ENCODE data around the gene SH2D3A. TPM values are rescaled to one million over a fixed set of nuclear protein-coding genes. Genes with fewer than 3 reads are reported as not detected.

SH2D3A gene
- total and polyA plus RNA-seq, 2 donors (not counting 1 experiment from before 2014, with no cell fraction given), result not detected

- Histone ChIP-seq H3K4me1 (ENCODE audit: control insufficient read depth, extremely low read depth, insufficient read depth, low read length) (peaks cover 20% of the 10 kb centered on the region), H3K27me3 (ENCODE audit: control insufficient read depth, insufficient read depth, low read length) (no peaks in the 10 kb centered on the region), H3K36me3 (ENCODE audit: control insufficient read depth, insufficient read depth, low read length) (peaks cover 20% of the 10 kb centered on the region), H3K79me2 (ENCODE audit: control insufficient read depth, insufficient read depth, low read length) (peaks cover 10% of the 10 kb centered on the region), H2AFZ (ENCODE audit: low read length) (peak overlapping the region; percentile 15), H3K27ac (ENCODE audit: insufficient read depth, low read length) (peak overlapping the region; percentile 68), H4K20me1 (ENCODE audit: control insufficient read depth, extremely low read depth, insufficient read depth, low read length) (no peaks in the 10 kb centered on the region), H3K4me2 (ENCODE audit: extremely low read depth, insufficient read depth, low read length) (peak overlapping the region; percentile 72), H3K4me3 (replicated peaks in 1 of 4; ENCODE audit: control extremely low read depth in 1 of 4, insufficient read depth in 1 of 4, low read depth in 3 of 4, low read length in 4 of 4) (peak overlapping the region in 1 of 4 experiments; percentile 35), H3K9me3 (ENCODE audit: control insufficient read depth, insufficient read depth, low read depth, low read length) (no peaks in the 10 kb centered on the region), H3K9ac (ENCODE audit: insufficient read depth, low read length) (peak overlapping the region; percentile 34)
- peak; percentile 82 to 85 for DNase-seq (ENCODE audit: low read depth in 2 of 2)
- no peak for TF ChIP-seq EZH2 (IDR thresholded peaks at IDR 0.05; ENCODE audit: low read length, missing control alignments)
- no peak for TF ChIP-seq CTCF (conservative IDR thresholded peaks at IDR 0.05 in 1 of 2, IDR thresholded peaks at IDR 0.05 in 1 of 2; ENCODE audit: low read depth in 1 of 2, low read length in 2 of 2)
These were observed 22.6 kb downstream of the SH2D3A start for GRCh38 chr19:6744381-6745301.

- no peaks in the 10 kb centered on the region for H4K20me1 ChIP-seq (ENCODE audit: control insufficient read depth, extremely low read depth, insufficient read depth, low read length)
- H3K36me3 ChIP-seq (ENCODE audit: control insufficient read depth, insufficient read depth, low read length), result peaks cover 18% of the 10 kb centered on the region
- peaks cover 10% of the 10 kb centered on the region for H3K79me2 ChIP-seq (ENCODE audit: control insufficient read depth, insufficient read depth, low read length)
- no peaks in the 10 kb centered on the region for H3K27me3 ChIP-seq (ENCODE audit: control insufficient read depth, insufficient read depth, low read length)
- H3K9ac ChIP-seq (ENCODE audit: insufficient read depth, low read length), result peak overlapping the region; percentile 34
- H3K4me2 ChIP-seq (ENCODE audit: extremely low read depth, insufficient read depth, low read length), result peak overlapping the region; percentile 72
- H3K4me1 ChIP-seq (ENCODE audit: control insufficient read depth, extremely low read depth, insufficient read depth, low read length), result peaks cover 24% of the 10 kb centered on the region
- DNase-seq (ENCODE audit: low read depth in 2 of 2), result peak in 1 of 2 donors; percentile 49
- TF ChIP-seq CTCF (conservative IDR thresholded peaks at IDR 0.05 in 1 of 2, IDR thresholded peaks at IDR 0.05 in 1 of 2; ENCODE audit: low read depth in 1 of 2, low read length in 2 of 2) (no peak), EZH2 (IDR thresholded peaks at IDR 0.05; ENCODE audit: low read length, missing control alignments) (no peak)
- no peak overlapping the region for H2AFZ ChIP-seq (ENCODE audit: low read length)
- H3K4me3 ChIP-seq (replicated peaks in 1 of 4; ENCODE audit: control extremely low read depth in 1 of 4, insufficient read depth in 1 of 4, low read depth in 3 of 4, low read length in 4 of 4), result peak overlapping the region in 1 of 4 experiments; percentile 35
- H3K9me3 ChIP-seq (ENCODE audit: control insufficient read depth, insufficient read depth, low read depth, low read length), result no peaks in the 10 kb centered on the region
- peak overlapping the region; percentile 68 for H3K27ac ChIP-seq (ENCODE audit: insufficient read depth, low read length)
These were observed 23.4 kb downstream of the SH2D3A start for GRCh38 chr19:6743714-6744380.

- H2AFZ ChIP-seq (ENCODE audit: low read length), result no peak overlapping the region
- peak in 1 of 2 donors; percentile 8 for DNase-seq (ENCODE audit: low read depth in 2 of 2)
- H3K27me3 ChIP-seq (ENCODE audit: control insufficient read depth, insufficient read depth, low read length), result no peaks in the 10 kb centered on the region
- H3K4me2 ChIP-seq (ENCODE audit: extremely low read depth, insufficient read depth, low read length), result peak overlapping the region; percentile 27
- H3K4me1 ChIP-seq (ENCODE audit: control insufficient read depth, extremely low read depth, insufficient read depth, low read length), result peaks cover 32% of the 10 kb centered on the region
- no peaks in the 10 kb centered on the region for H4K20me1 ChIP-seq (ENCODE audit: control insufficient read depth, extremely low read depth, insufficient read depth, low read length)
- H3K9ac ChIP-seq (ENCODE audit: insufficient read depth, low read length), result no peak overlapping the region
- H3K9me3 ChIP-seq (ENCODE audit: control insufficient read depth, insufficient read depth, low read depth, low read length), result no peaks in the 10 kb centered on the region
- H3K27ac ChIP-seq (ENCODE audit: insufficient read depth, low read length), result no peak overlapping the region
- H3K4me3 ChIP-seq (replicated peaks in 1 of 4; ENCODE audit: control extremely low read depth in 1 of 4, insufficient read depth in 1 of 4, low read depth in 3 of 4, low read length in 4 of 4), result peak overlapping the region in 2 of 4 experiments; percentile 3 to 6
- peaks cover 10% of the 10 kb centered on the region for H3K79me2 ChIP-seq (ENCODE audit: control insufficient read depth, insufficient read depth, low read length)
- no peak for TF ChIP-seq EZH2 (IDR thresholded peaks at IDR 0.05; ENCODE audit: low read length, missing control alignments)
- no peak for TF ChIP-seq CTCF (conservative IDR thresholded peaks at IDR 0.05 in 1 of 2, IDR thresholded peaks at IDR 0.05 in 1 of 2; ENCODE audit: low read depth in 1 of 2, low read length in 2 of 2)
- H3K36me3 ChIP-seq (ENCODE audit: control insufficient read depth, insufficient read depth, low read length), result peaks cover 15% of the 10 kb centered on the region
These were observed 24.2 kb downstream of the SH2D3A start for GRCh38 chr19:6743066-6743465.

Measured in fibroblast of lung (primary cell).